ENCODE data around the gene ENPP7.

DNA sequence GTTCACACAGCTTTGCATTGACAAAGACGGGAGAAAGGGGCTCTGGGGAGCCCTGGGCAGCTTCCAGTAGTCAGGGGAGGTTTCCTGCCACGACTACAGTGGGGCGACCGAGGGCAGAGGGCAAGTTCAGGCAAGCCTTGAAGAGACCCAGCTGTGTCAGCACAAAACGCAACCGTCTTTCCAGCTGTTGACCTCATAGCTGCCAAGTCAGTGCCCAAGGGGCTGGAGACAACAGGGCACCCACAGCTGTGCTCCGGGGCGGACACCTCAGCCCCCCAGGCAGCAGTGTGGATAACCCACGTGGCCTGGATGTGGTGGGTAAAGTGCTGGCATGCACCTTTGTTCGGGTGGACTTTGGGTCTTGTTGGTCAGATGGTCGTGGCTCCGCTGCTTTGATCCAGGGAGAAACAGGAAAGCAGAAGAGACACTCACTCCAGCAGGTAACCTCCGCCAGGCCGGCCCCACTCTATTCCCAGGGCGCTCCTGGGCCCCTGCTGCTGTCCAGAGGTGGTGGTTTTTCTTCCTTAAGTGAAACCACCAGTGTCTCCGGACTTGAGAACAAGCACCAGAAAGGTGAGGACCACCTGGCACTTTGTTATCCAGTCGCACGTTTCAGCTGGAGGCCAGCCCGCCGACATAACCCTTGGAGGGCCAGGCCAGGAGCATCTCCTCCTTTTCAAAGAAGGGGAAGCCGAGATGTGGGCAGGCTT is 29.6 kb downstream of the ENPP7 start:
- no peak for TF ChIP-seq POLR2AphosphoS5 (IDR thresholded peaks at IDR 0.05; ENCODE audit: low read depth, low read length)
- TF ChIP-seq, protein P1, sequence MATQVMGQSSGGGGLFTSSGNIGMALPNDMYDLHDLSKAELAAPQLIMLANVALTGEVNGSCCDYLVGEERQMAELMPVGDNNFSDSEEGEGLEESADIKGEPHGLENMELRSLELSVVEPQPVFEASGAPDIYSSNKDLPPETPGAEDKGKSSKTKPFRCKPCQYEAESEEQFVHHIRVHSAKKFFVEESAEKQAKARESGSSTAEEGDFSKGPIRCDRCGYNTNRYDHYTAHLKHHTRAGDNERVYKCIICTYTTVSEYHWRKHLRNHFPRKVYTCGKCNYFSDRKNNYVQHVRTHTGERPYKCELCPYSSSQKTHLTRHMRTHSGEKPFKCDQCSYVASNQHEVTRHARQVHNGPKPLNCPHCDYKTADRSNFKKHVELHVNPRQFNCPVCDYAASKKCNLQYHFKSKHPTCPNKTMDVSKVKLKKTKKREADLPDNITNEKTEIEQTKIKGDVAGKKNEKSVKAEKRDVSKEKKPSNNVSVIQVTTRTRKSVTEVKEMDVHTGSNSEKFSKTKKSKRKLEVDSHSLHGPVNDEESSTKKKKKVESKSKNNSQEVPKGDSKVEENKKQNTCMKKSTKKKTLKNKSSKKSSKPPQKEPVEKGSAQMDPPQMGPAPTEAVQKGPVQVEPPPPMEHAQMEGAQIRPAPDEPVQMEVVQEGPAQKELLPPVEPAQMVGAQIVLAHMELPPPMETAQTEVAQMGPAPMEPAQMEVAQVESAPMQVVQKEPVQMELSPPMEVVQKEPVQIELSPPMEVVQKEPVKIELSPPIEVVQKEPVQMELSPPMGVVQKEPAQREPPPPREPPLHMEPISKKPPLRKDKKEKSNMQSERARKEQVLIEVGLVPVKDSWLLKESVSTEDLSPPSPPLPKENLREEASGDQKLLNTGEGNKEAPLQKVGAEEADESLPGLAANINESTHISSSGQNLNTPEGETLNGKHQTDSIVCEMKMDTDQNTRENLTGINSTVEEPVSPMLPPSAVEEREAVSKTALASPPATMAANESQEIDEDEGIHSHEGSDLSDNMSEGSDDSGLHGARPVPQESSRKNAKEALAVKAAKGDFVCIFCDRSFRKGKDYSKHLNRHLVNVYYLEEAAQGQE (IDR thresholded peaks at IDR 0.05; ENCODE audit: insufficient read depth in 1 of 2, low read depth in 2 of 2, low read length in 2 of 2) = no peak
